Upper lobe of left lung (tissue), 6 donors: ENCODE measurements around the gene FHIP1B. TPM values are rescaled to one million over a fixed set of nuclear protein-coding genes. Genes with fewer than 3 reads are reported as not detected.

Experiments used
- ATAC-seq, 2 donors: fragments of 200-7000 bp; cut with Tn5 transposase; one replicate each; pipeline ENCODE4 v1.9.1; 2022; ENCODE audit warnings: mild to moderate bottlenecking in 2 of 2, moderate library complexity in 2 of 2; ENCODE audit not compliant: low FRiP score in 2 of 2
- DNase-seq, 2 donors: peaks; one replicate each; pipeline ENCODE4 v3.0.0-alpha.2; 2019 to 2020
- H3K27ac ChIP-seq, 4 donors: fragments of 200-600 bp; sonication (generic); one replicate each; pipeline ENCODE4 v1.5.1; 2016 to 2019
- H3K27me3 ChIP-seq, 4 donors: fragments of 200-600 bp; sonication (generic); one replicate each; pipeline ENCODE4 v1.5.1; 2017 to 2019
- H3K36me3 ChIP-seq, 4 donors: fragments of 200-600 bp; sonication (generic); one replicate each; pipeline ENCODE4 v1.5.1; 2016 to 2019
- H3K4me1 ChIP-seq, 4 donors: fragments of 200-600 bp; sonication (generic); one replicate each; pipeline ENCODE4 v1.5.1; 2018 to 2019
- H3K4me3 ChIP-seq, 4 donors: fragments of 200-600 bp; sonication (generic); one replicate each; pipeline ENCODE4 v1.5.1; 2017 to 2019; ENCODE audit warnings: mild to moderate bottlenecking in 2 of 4, moderate library complexity in 1 of 4
- H3K9me3 ChIP-seq, 4 donors: fragments of 200-600 bp; sonication (generic); one replicate each; pipeline ENCODE4 v1.5.1; 2018 to 2019
- EP300 ChIP-seq, 4 donors: sonication (generic); formaldehyde crosslinking; IDR thresholded peaks; one replicate each; pipeline ENCODE4 v1.5.1; 2017; ENCODE audit warnings: antibody characterized with exemption in 4 of 4, control low read depth in 2 of 4
- POLR2A ChIP-seq, 4 donors: fragments of 450-650 bp; IDR thresholded peaks; one replicate each; pipeline ENCODE4 v1.5.1; 2016 to 2017; ENCODE audit warnings: antibody characterized with exemption in 4 of 4, mild to moderate bottlenecking in 2 of 4
- POLR2AphosphoS5 ChIP-seq, 2 donors: sonication (generic); formaldehyde crosslinking; IDR thresholded peaks; one replicate each; pipeline ENCODE4 v1.5.1; 2017; ENCODE audit warnings: antibody characterized with exemption in 2 of 2
- WGBS, 2 donors: methylation state at CpG; one replicate each; pipeline ENCODE4 v1.1.5; 2017 to 2018; 5-methylcytosine and 5-hydroxymethylcytosine counted together
- total RNA-seq, 6 donors: library from RNA; depleted of rRNA in 4 of 6; stranded (reverse); fragments of >200 nt in 4 of 6; gene quantifications; one replicate each; pipeline versions ENCODE4 v1.1.0 to v1.2.1, GENCODE V29; 2016 to 2021
- TF ChIP-seq, protein P1 (sequence below), 6 experiments: fragments of 450-650 bp in 4 of 6; fragments of 200-600 bp in 2 of 6; sonication (generic) in 2 of 6; IDR thresholded peaks; one replicate each; pipeline ENCODE4 v1.5.1; 2016 to 2019; ENCODE audit warnings: antibody characterized with exemption in 6 of 6
- donor health status: DM: no; HTN: no; CAD: no; lungs with moderate emphysema.
- donor health status: DM: no; HTN: yes; CAD: no; lungs with severe emphysema.

The FHIP1B gene
- total RNA-seq, 6 donors from 2014 or later: 37.4 to 163 (median 39.6) TPM

DNA sequence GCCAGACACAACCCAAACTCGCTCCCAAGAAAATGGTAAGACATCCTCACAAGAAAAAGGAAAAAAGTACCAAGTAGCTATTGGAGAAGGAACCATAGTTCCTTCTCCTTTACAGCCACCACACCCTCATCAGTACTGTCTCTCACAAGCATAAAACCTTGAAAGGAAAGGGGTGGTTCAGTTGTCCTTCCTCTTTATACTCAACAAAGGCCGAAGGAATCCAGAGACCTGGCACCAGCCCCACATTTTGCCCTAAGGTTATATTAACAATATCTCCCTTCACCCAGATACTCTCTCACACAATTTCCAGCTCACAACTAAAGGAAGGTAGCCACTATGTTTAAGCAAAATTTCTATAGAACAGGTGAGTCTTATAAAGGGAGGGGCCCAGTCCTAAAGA, 8.5 kb downstream of the FHIP1B start:
- H3K4me1 ChIP-seq: peaks cover 4 to 18% (median 13%) of the 10 kb centered on the region in 4 donors
- H3K27me3 ChIP-seq: no peaks in the 10 kb centered on the region
- ATAC-seq (peak; percentile 20 to 59), DNase-seq (no peak)
- 42 to 50% methylated on average over 2 of the region's 2 CpGs for whole genome bisulfite sequencing, 2 donors
- H3K4me3 ChIP-seq: no peak overlapping the region
- H3K9me3 ChIP-seq: no peaks in the 10 kb centered on the region
- TF ChIP-seq POLR2AphosphoS5 (IDR thresholded peaks at IDR 0.05): no peak
- TF ChIP-seq POLR2A (IDR thresholded peaks at IDR 0.05): no peak
- TF ChIP-seq, protein P1, sequence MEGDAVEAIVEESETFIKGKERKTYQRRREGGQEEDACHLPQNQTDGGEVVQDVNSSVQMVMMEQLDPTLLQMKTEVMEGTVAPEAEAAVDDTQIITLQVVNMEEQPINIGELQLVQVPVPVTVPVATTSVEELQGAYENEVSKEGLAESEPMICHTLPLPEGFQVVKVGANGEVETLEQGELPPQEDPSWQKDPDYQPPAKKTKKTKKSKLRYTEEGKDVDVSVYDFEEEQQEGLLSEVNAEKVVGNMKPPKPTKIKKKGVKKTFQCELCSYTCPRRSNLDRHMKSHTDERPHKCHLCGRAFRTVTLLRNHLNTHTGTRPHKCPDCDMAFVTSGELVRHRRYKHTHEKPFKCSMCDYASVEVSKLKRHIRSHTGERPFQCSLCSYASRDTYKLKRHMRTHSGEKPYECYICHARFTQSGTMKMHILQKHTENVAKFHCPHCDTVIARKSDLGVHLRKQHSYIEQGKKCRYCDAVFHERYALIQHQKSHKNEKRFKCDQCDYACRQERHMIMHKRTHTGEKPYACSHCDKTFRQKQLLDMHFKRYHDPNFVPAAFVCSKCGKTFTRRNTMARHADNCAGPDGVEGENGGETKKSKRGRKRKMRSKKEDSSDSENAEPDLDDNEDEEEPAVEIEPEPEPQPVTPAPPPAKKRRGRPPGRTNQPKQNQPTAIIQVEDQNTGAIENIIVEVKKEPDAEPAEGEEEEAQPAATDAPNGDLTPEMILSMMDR (IDR thresholded peaks at IDR 0.05): no peak
- no peak for TF ChIP-seq EP300 (IDR thresholded peaks at IDR 0.05)
- H3K27ac ChIP-seq: peak overlapping the region in 3 of 4 donors; percentile 1 to 76 (median 75)
- H3K36me3 ChIP-seq: peaks cover 15 to 38% (median 28%) of the 10 kb centered on the region in 4 donors

DNA sequence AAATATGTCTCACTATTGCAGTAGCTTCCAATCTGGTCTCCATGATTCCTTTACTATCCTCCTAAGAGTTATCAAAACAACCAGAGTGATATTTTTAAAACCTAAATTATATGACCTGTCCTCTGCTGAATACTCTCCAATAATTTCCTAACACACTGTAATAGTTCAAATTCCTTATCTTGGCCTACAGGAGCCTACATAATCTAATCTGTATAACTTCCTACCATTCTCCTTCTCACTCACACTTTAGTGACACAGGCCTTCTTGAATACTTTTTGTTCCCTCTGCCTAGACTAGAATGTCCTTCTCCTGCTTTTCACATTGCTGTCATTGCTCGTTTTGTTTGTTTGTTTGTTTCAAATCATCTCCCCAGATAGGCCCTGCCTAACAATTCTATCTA, 9.4 kb downstream of the FHIP1B start:
- WGBS, 2 donors: 51 to 63% methylated on average over 1 of the region's 1 CpG
- DNase-seq (no peak), ATAC-seq (no peak)
- no peaks in the 10 kb centered on the region for H3K9me3 ChIP-seq
- peaks cover 15 to 46% (median 28%) of the 10 kb centered on the region in 4 donors for H3K36me3 ChIP-seq
- TF ChIP-seq, protein P1 (IDR thresholded peaks at IDR 0.05): no peak
- TF ChIP-seq POLR2AphosphoS5 (IDR thresholded peaks at IDR 0.05): no peak
- TF ChIP-seq POLR2A (IDR thresholded peaks at IDR 0.05): no peak
- TF ChIP-seq EP300 (IDR thresholded peaks at IDR 0.05): no peak
- H3K4me1 ChIP-seq: peaks cover 4 to 14% (median 13%) of the 10 kb centered on the region in 4 donors
- no peaks in the 10 kb centered on the region for H3K27me3 ChIP-seq
- peak overlapping the region in 2 of 4 donors; percentile 75 to 76 for H3K27ac ChIP-seq
- H3K4me3 ChIP-seq: no peak overlapping the region

DNA sequence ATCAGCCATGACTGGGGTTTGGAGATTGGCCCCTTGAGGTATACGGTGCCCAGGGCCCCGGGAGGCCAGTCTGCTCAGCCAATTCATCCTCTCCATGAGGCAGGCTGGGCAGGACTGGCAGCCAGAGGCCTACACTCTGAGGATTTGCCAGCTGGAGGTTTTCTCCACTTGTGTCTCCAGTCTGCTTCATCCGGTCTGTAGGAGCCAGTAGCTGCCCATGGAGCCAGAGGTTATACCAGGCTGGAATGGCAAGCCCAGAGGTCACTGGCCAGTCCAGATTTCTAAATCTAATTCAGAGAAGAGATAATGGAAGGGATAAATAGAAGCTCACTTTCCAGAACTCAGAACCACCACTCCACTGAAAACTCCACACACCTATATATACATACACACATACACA, 10.0 kb downstream of the FHIP1B start:
- ATAC-seq: no peak
- peaks cover 8 to 14% (median 13%) of the 10 kb centered on the region in 4 donors for H3K4me1 ChIP-seq
- 90 to 100% methylated on average over 3 of the region's 3 CpGs for WGBS, 2 donors
- H3K27ac ChIP-seq: peak overlapping the region in 2 of 4 donors; percentile 75 to 76
- no peaks in the 10 kb centered on the region for H3K27me3 ChIP-seq
- TF ChIP-seq POLR2AphosphoS5 (IDR thresholded peaks at IDR 0.05): no peak
- TF ChIP-seq POLR2A (IDR thresholded peaks at IDR 0.05): no peak
- TF ChIP-seq, protein P1 (IDR thresholded peaks at IDR 0.05): no peak
- peak in 1 of 2 donors; percentile 15 for DNase-seq
- H3K36me3 ChIP-seq: peaks cover 15 to 52% (median 28%) of the 10 kb centered on the region in 4 donors
- no peaks in the 10 kb centered on the region for H3K9me3 ChIP-seq
- no peak overlapping the region for H3K4me3 ChIP-seq

DNA sequence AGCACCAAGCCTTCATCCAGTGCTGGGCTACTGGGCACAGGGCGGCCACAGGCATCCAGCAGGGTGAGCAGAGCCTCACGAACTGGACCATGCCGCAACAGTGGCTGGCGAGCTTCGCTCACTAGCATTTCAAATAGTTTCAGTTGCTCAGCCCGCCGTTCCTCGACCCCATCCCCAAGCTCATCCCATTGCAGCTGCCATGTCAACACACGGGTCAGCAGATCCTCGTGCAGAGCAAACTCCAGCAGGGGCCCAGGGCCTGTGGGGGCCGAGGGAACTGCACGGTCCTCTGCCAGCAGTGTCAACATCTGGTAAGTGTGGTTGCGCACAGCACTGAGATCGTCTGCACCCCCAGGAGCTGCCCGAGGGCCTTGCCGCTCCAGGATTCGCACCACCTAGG, 10.6 kb downstream of the FHIP1B start:
- Histone ChIP-seq H3K36me3 (peaks cover 15 to 57% (median 32%) of the 10 kb centered on the region in 4 donors), H3K27ac (peak overlapping the region in 2 of 4 donors; percentile 13 to 75), H3K9me3 (no peaks in the 10 kb centered on the region), H3K27me3 (no peaks in the 10 kb centered on the region), H3K4me1 (peaks cover 11 to 16% (median 14%) of the 10 kb centered on the region in 4 donors), H3K4me3 (no peak overlapping the region)
- DNase-seq (peak in 1 of 2 donors; percentile 54), ATAC-seq (peak in 1 of 2 donors; percentile 9)
- 94 to 96% methylated on average over 16 to 17 of the region's 17 CpGs for WGBS, 2 donors
- TF ChIP-seq EP300 (IDR thresholded peaks at IDR 0.05): no peak
- no peak for TF ChIP-seq POLR2A (IDR thresholded peaks at IDR 0.05)
- TF ChIP-seq, protein P1 (IDR thresholded peaks at IDR 0.05): no peak
- no peak for TF ChIP-seq POLR2AphosphoS5 (IDR thresholded peaks at IDR 0.05)

DNA sequence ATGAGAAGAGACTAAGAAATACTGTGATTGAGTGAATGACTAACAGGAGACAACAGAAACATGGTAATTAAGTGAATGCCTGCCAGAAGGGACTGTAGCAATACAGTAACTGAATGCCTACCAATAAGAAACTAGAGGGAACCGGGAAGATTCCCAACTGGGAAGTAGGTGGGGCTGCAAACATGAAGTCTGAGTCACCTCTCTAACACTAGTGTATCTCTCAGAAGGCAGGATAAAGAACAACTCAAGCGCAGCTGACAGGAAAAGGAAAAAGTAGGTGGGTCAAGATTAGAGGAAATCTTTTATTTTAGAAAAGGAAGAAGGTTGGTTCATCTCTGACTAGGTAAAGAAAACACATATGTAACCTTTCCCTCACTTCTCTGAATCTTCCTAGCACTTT, 15.1 kb downstream of the FHIP1B start:
- no peak overlapping the region for H3K4me3 ChIP-seq
- ATAC-seq (peak in 1 of 2 donors; percentile 92), DNase-seq (no peak)
- H3K4me1 ChIP-seq: peaks cover 0 to 8% (median 5%) of the 10 kb centered on the region in 4 donors
- WGBS, 2 donors: 36 to 42% methylated on average over 2 of the region's 2 CpGs
- H3K36me3 ChIP-seq: peaks cover 33 to 97% (median 64%) of the 10 kb centered on the region in 4 donors
- TF ChIP-seq, protein P1 (IDR thresholded peaks at IDR 0.05): no peak
- TF ChIP-seq POLR2AphosphoS5 (IDR thresholded peaks at IDR 0.05): no peak
- no peak for TF ChIP-seq EP300 (IDR thresholded peaks at IDR 0.05)
- TF ChIP-seq POLR2A (IDR thresholded peaks at IDR 0.05): no peak
- no peaks in the 10 kb centered on the region for H3K27me3 ChIP-seq
- peak overlapping the region in 2 of 4 donors; percentile 60 to 64 for H3K27ac ChIP-seq
- H3K9me3 ChIP-seq: no peaks in the 10 kb centered on the region
